ENCODE measurements around the gene CPNE8.

The CPNE8 gene

GRCh38 chr12:38903596-38903995 lies 1.8 kb downstream of the CPNE8 start:
- no peak for TF ChIP-seq CTCF (IDR thresholded peaks at IDR 0.05)
- H3K9me3 ChIP-seq (ENCODE audit: control insufficient read depth, low read length) = no peaks in the 10 kb centered on the region
- H2AFZ ChIP-seq = no peak overlapping the region
- H3K4me3 ChIP-seq (ENCODE audit: low read depth, low read length) = no peak overlapping the region
- no peaks in the 10 kb centered on the region for H3K4me1 ChIP-seq
- no peak overlapping the region for H3K4me2 ChIP-seq (ENCODE audit: low read length)
- H3K27me3 ChIP-seq (ENCODE audit: control insufficient read depth, insufficient read depth, low read length) = no peaks in the 10 kb centered on the region
- no peaks in the 10 kb centered on the region for H3K36me3 ChIP-seq (ENCODE audit: control insufficient read depth, insufficient read depth, low read length)
- H3K9ac ChIP-seq = no peak overlapping the region
- H3K79me2 ChIP-seq = no peaks in the 10 kb centered on the region
- peak overlapping the region; percentile 88 for H3K27ac ChIP-seq

- Histone ChIP-seq H3K4me1 (no peaks in the 10 kb centered on the region), H3K9ac (no peak overlapping the region), H2AFZ (no peak overlapping the region), H3K27me3 (ENCODE audit: control insufficient read depth, insufficient read depth, low read length) (no peaks in the 10 kb centered on the region), H3K36me3 (ENCODE audit: control insufficient read depth, insufficient read depth, low read length) (no peaks in the 10 kb centered on the region), H3K27ac (no peak overlapping the region), H3K4me2 (ENCODE audit: low read length) (no peak overlapping the region), H3K9me3 (ENCODE audit: control insufficient read depth, low read length) (no peaks in the 10 kb centered on the region), H3K4me3 (ENCODE audit: low read depth, low read length) (no peak overlapping the region), H3K79me2 (no peaks in the 10 kb centered on the region)
- TF ChIP-seq CTCF (IDR thresholded peaks at IDR 0.05) = no peak
These were observed 7.2 kb downstream of the CPNE8 start for GRCh38 chr12:38898001-38898684.

- Histone ChIP-seq H3K9me3 (ENCODE audit: control insufficient read depth, low read length) (no peaks in the 10 kb centered on the region), H2AFZ (no peak overlapping the region)
These were observed 9.9 kb downstream of the CPNE8 start for GRCh38 chr12:38895446-38895845.

GRCh38 chr12:38892976-38893375 lies 12.4 kb downstream of the CPNE8 start:
- no peak for TF ChIP-seq CTCF (IDR thresholded peaks at IDR 0.05)
- Histone ChIP-seq H3K4me1 (no peaks in the 10 kb centered on the region), H3K4me2 (ENCODE audit: low read length) (no peak overlapping the region), H3K27ac (no peak overlapping the region), H3K9ac (no peak overlapping the region), H3K36me3 (ENCODE audit: control insufficient read depth, insufficient read depth, low read length) (no peaks in the 10 kb centered on the region), H3K9me3 (ENCODE audit: control insufficient read depth, low read length) (no peaks in the 10 kb centered on the region), H2AFZ (no peak overlapping the region), H3K4me3 (ENCODE audit: low read depth, low read length) (no peak overlapping the region), H3K27me3 (ENCODE audit: control insufficient read depth, insufficient read depth, low read length) (no peaks in the 10 kb centered on the region), H3K79me2 (no peaks in the 10 kb centered on the region)

More at GRCh38 chr12:38895446-38895845, 9.9 kb downstream of the CPNE8 start:
- H3K4me1 ChIP-seq = no peaks in the 10 kb centered on the region
- H3K36me3 ChIP-seq (ENCODE audit: control insufficient read depth, insufficient read depth, low read length) = no peaks in the 10 kb centered on the region
- TF ChIP-seq CTCF (IDR thresholded peaks at IDR 0.05) = no peak
- no peaks in the 10 kb centered on the region for H3K27me3 ChIP-seq (ENCODE audit: control insufficient read depth, insufficient read depth, low read length)
- H3K9ac ChIP-seq = no peak overlapping the region
- H3K4me2 ChIP-seq (ENCODE audit: low read length) = no peak overlapping the region
- H3K79me2 ChIP-seq = no peaks in the 10 kb centered on the region
- H3K4me3 ChIP-seq (ENCODE audit: low read depth, low read length) = no peak overlapping the region
- H3K27ac ChIP-seq = no peak overlapping the region

Data from parathyroid adenoma (tissue), 2 donors.